ENCODE measurements around the gene ARHGAP44.

Gene ARHGAP44

GRCh38 chr17:12992676-12993075 lies 203.4 kb downstream of the ARHGAP44 start:
- POLR2A ChIA-PET = interaction anchor here (1.2 kb wide), 1 partner anchor 25 kb away, joined by 4 read pairs; the partner anchor contains the start of gene ELAC2

GRCh38 chr17:12993631-12994030 lies 204.3 kb downstream of the ARHGAP44 start:
- ChIA-PET CTCF (interaction anchor here (4.6 to 5.4 kb wide), 2 partner anchors 10 to 36 kb away, joined by 17 to 28 read pairs; no protein-coding TSS in a partner anchor), POLR2A (interaction anchor here (0.6 kb wide), 1 partner anchor 23 kb away, joined by 3 read pairs; no protein-coding TSS in a partner anchor)
- DNase-seq (ENCODE audit: extremely low spot score) = no peak
- no peak for TF ChIP-seq CTCF (IDR thresholded peaks at IDR 0.05; ENCODE audit: control extremely low read depth, extremely low read depth, low read depth, missing control alignments)

More at GRCh38 chr17:12992676-12993075, 203.4 kb downstream of the ARHGAP44 start:
- no peak for TF ChIP-seq CTCF (IDR thresholded peaks at IDR 0.05; ENCODE audit: control extremely low read depth, extremely low read depth, low read depth, missing control alignments)
- no peak for DNase-seq (ENCODE audit: extremely low spot score)
- CTCF ChIA-PET = interaction anchor here (0.6 to 5.4 kb wide), 3 partner anchors 11 to 1341 kb away, joined by 3 to 28 read pairs (median 17); no protein-coding TSS in a partner anchor

GRCh38 chr17:12994341-12995074 lies 205.2 kb downstream of the ARHGAP44 start:
- TF ChIP-seq CTCF (IDR thresholded peaks at IDR 0.05; ENCODE audit: control extremely low read depth, extremely low read depth, low read depth, missing control alignments) = no peak
- ChIA-PET POLR2A (no interaction called here), CTCF (interaction anchor here (4.6 to 5.4 kb wide), 2 partner anchors 9 to 35 kb away, joined by 17 to 28 read pairs; no protein-coding TSS in a partner anchor)
- DNase-seq (ENCODE audit: extremely low spot score) = no peak

- POLR2A ChIA-PET = no interaction called here
- no peak for TF ChIP-seq CTCF (IDR thresholded peaks at IDR 0.05; ENCODE audit: control extremely low read depth, extremely low read depth, low read depth, missing control alignments)
- CTCF ChIA-PET = interaction anchor here (0.9 to 5.4 kb wide), 4 partner anchors 8 to 35 kb away, joined by 3 to 28 read pairs (median 10); no protein-coding TSS in a partner anchor
- no peak for DNase-seq (ENCODE audit: extremely low spot score)
These were observed 206.0 kb downstream of the ARHGAP44 start for GRCh38 chr17:12995106-12995895.

GRCh38 chr17:12995896-12996295 lies 206.6 kb downstream of the ARHGAP44 start:
- DNase-seq (ENCODE audit: extremely low spot score) = no peak
- ChIA-PET POLR2A (no interaction called here), CTCF (interaction anchor here (0.9 to 4.6 kb wide), 3 partner anchors 13 to 34 kb away, joined by 3 to 17 read pairs (median 3); no protein-coding TSS in a partner anchor)
- no peak for TF ChIP-seq CTCF (IDR thresholded peaks at IDR 0.05; ENCODE audit: control extremely low read depth, extremely low read depth, low read depth, missing control alignments)

GRCh38 chr17:12996357-12996756 lies 207.1 kb downstream of the ARHGAP44 start:
- ChIA-PET POLR2A (no interaction called here), CTCF (interaction anchor here (0.9 to 1.1 kb wide), 4 partner anchors 12 to 35 kb away, joined by 3 to 4 read pairs (median 4); no protein-coding TSS in a partner anchor)
- DNase-seq (ENCODE audit: extremely low spot score) = no peak
- TF ChIP-seq CTCF (IDR thresholded peaks at IDR 0.05; ENCODE audit: control extremely low read depth, extremely low read depth, low read depth, missing control alignments) = no peak
